Tracheal epithelial cell (primary cell): ENCODE measurements around the gene CD302. TPM values are rescaled to one million over a fixed set of nuclear protein-coding genes. Genes with fewer than 3 reads are reported as not detected.

Experiments used
- total RNA-seq: library from RNA; depleted of rRNA; stranded (reverse); fragments of >200 nt; gene quantifications from 2 replicates; pipeline ENCODE4 v1.2.1, GENCODE V29; 2014

CD302 gene
- 0.21 and 0.48 TPM in 2 replicates for total RNA-seq

GRCh38 chr2:159797543-159798375 lies at the start of gene CD302:
Gene CD302, minus strand, starts transcription at chr2:159798208. Its CDS starts 10 bp downstream, at chr2:159798198.

Other genes starting within 250 kb of the CD302 start
- gene BAZ2B, start 181.7 kb downstream of the CD302 start, total RNA-seq: 37.7 and 38.1 TPM in 2 replicates
- 103 and 119 TPM in 2 replicates for gene MARCHF7, start 85.7 kb downstream of the CD302 start, total RNA-seq
- gene LY75, start 106.5 kb upstream of the CD302 start, total RNA-seq: 3.8 and 10.8 TPM in 2 replicates